Measurements from ENCODE around the gene SORCS2.

DNA sequence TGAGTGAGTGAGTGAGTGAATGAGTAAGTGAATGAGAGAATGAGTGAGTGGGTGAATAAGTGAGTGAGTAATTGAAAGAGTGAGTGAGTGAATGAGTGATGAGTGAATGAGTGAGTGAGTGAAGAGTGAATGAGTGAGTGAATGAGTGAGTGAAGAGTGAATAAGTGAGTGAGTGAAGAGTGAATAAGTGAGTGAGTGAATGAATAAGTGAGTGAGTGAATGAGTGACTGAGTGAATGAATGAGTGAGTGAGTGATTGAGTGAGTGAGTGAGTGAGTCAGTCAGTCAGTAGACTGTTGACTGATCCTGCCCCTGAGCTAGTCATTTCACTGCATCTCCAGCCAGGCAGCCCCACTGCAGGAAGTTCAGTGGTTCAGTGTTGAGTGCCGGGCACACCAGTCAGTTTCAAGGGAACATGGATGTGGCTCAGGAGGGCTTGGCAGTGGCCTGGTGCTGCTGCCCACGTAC, 470.8 kb downstream of the SORCS2 start:
- TF ChIP-seq CTCF (IDR thresholded peaks at IDR 0.05; ENCODE audit: low read depth, low read length, poor library complexity, severe bottlenecking) (no peak), EZH2phosphoT487 (IDR thresholded peaks at IDR 0.05; ENCODE audit: borderline replicate concordance, low read length) (no peak)

Measured in DOHH2 (cell line).